Measurements from ENCODE around the gene DMBT1. TPM values are rescaled to one million over a fixed set of nuclear protein-coding genes. Genes with fewer than 3 reads are reported as not detected.

Gene DMBT1
- total RNA-seq, 1 donor, result not detected

- no peak for DNase-seq (ENCODE audit: low read depth)
- TF ChIP-seq, protein P1, sequence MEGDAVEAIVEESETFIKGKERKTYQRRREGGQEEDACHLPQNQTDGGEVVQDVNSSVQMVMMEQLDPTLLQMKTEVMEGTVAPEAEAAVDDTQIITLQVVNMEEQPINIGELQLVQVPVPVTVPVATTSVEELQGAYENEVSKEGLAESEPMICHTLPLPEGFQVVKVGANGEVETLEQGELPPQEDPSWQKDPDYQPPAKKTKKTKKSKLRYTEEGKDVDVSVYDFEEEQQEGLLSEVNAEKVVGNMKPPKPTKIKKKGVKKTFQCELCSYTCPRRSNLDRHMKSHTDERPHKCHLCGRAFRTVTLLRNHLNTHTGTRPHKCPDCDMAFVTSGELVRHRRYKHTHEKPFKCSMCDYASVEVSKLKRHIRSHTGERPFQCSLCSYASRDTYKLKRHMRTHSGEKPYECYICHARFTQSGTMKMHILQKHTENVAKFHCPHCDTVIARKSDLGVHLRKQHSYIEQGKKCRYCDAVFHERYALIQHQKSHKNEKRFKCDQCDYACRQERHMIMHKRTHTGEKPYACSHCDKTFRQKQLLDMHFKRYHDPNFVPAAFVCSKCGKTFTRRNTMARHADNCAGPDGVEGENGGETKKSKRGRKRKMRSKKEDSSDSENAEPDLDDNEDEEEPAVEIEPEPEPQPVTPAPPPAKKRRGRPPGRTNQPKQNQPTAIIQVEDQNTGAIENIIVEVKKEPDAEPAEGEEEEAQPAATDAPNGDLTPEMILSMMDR (IDR thresholded peaks at IDR 0.05; ENCODE audit: insufficient read depth, low read depth, low read length), result no peak
- no peak overlapping the region for H3K4me3 ChIP-seq (ENCODE audit: low read depth, low read length)
Measured at GRCh38 chr10:122544493-122544892, 16.1 kb upstream of the DMBT1 start.

DNA sequence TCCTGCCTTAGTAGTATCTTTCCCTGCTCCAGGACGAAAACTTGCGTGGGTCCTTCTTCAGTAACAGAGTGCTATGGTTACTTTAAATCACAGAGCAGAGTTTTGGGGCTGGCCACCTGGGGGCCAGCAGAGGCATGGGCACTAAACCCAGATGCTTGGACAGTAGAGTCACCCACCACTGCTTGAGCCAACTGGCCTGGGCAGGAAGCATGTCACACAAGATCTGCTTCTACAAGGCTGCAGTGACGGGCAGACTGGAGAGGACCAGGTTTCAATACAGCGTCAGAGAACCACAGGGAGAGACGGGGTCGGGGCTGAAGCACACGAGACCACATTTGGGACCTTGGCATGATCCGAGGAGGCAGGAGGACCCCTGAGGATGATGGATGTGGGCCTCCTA is 14.3 kb upstream of the DMBT1 start:
- TF ChIP-seq, protein P1 (IDR thresholded peaks at IDR 0.05; ENCODE audit: insufficient read depth, low read depth, low read length), result no peak
- no peak overlapping the region for H3K4me3 ChIP-seq (ENCODE audit: low read depth, low read length)
- DNase-seq (ENCODE audit: low read depth), result no peak

- no peak overlapping the region for H3K4me3 ChIP-seq (ENCODE audit: low read depth, low read length)
- TF ChIP-seq, protein P1 (IDR thresholded peaks at IDR 0.05; ENCODE audit: insufficient read depth, low read depth, low read length), result no peak
- DNase-seq (ENCODE audit: low read depth), result no peak
Measured at GRCh38 chr10:122548407-122549085, 12.0 kb upstream of the DMBT1 start.

DNA sequence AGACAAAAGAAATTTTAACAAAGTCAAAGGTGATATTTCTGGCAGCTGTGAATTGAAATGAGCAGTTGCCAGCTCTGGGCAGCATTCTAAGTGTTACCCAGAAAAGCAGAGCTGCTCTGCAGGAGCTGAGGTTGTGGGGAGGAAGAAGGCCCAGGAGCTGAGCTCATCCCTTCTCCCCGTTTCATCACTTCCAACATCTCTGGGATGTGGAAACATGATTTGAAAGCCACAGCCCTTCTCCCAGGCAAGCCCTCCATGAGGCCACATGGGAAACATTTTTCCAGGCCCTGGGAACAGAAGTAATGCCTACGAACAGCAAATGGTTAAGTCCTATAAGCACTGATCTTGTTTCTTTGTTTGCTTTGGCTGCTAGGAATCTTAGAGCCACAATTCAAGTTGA is 10.9 kb upstream of the DMBT1 start:
- DNase-seq (ENCODE audit: low read depth), result no peak
- H3K4me3 ChIP-seq (ENCODE audit: low read depth, low read length), result no peak overlapping the region
- TF ChIP-seq, protein P1 (IDR thresholded peaks at IDR 0.05; ENCODE audit: insufficient read depth, low read depth, low read length), result no peak

DNA sequence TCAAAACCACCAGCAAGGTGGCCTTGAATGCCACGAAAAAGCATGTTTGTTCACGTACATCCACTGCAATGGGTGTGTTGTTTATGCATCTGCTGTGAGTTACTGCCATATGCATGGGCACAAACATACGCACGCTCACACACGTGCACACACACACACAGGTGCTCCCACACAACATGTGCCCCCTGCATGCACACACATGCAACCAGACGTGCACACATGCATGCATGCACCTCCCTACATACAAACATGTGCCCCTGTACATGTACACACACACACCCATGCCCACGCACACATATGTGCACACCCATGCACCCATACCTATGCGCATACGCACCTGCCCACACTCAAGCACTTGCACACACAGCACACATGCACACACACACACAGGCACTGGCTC is 10.1 kb upstream of the DMBT1 start:
- TF ChIP-seq, protein P1 (IDR thresholded peaks at IDR 0.05; ENCODE audit: insufficient read depth, low read depth, low read length), result no peak
- no peak overlapping the region for H3K4me3 ChIP-seq (ENCODE audit: low read depth, low read length)
- no peak for DNase-seq (ENCODE audit: low read depth)

DNA sequence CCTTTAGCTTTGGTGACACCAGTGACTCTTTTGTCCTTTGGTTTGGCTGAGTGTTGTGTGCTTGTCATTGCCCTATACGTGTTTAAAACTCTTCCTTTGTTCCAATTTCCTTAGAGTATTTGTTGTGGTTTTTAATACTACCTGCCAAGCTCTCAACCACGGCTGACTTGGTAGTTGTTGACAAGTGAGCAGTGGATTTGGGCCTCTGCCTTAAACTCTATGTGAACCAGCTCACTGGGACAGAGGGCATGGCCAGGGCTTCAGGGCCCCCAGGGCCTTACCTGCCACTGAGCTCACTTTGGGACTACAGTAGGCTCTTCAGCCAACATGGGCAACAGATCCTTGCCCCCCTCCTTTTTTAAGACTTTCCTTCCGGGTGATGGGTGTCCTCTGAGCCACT is 9.6 kb upstream of the DMBT1 start:
- no peak for DNase-seq (ENCODE audit: low read depth)
- H3K4me3 ChIP-seq (ENCODE audit: low read depth, low read length), result no peak overlapping the region
- TF ChIP-seq, protein P1 (IDR thresholded peaks at IDR 0.05; ENCODE audit: insufficient read depth, low read depth, low read length), result no peak

GRCh38 chr10:122551450-122551849 is 9.1 kb upstream of the DMBT1 start:
- TF ChIP-seq, protein P1 (IDR thresholded peaks at IDR 0.05; ENCODE audit: insufficient read depth, low read depth, low read length), result no peak
- no peak overlapping the region for H3K4me3 ChIP-seq (ENCODE audit: low read depth, low read length)
- DNase-seq (ENCODE audit: low read depth), result no peak
